HUES6 (cell line): ENCODE results near the gene SCP2.

Experiments
- H3K27ac ChIP-seq: 2 replicates; pipeline ENCODE4 v1.7.0; 2013; ENCODE audit warnings: low read depth, mild to moderate bottlenecking, low read length, inconsistent platforms
- H3K27me3 ChIP-seq: 2 replicates; pipeline ENCODE4 v1.6.1; 2013; ENCODE audit warnings: low read length; ENCODE audit not compliant: control insufficient read depth, insufficient read depth
- H3K36me3 ChIP-seq: 2 replicates; pipeline ENCODE4 v1.6.1; 2013; ENCODE audit warnings: low read length; ENCODE audit not compliant: control insufficient read depth, insufficient read depth
- H3K4me1 ChIP-seq: 2 replicates; pipeline ENCODE4 v1.6.1; 2013; ENCODE audit warnings: low read length; ENCODE audit not compliant: control insufficient read depth, insufficient read depth
- H3K4me3 ChIP-seq: 2 replicates; pipeline ENCODE4 v1.5.1; 2013; ENCODE audit warnings: low read depth, low read length
- H3K9ac ChIP-seq: one replicate; pipeline ENCODE4 v1.6.1; 2013; ENCODE audit warnings: mild to moderate bottlenecking, low read length
- H3K9me3 ChIP-seq: 2 replicates; pipeline ENCODE4 v1.6.1; 2013; ENCODE audit warnings: low read depth, low read length; ENCODE audit not compliant: control insufficient read depth, insufficient read depth

SCP2 gene

GRCh38 chr1:53061123-53061858, 134.2 kb downstream of the SCP2 start:
- no peak overlapping the region for H3K9ac ChIP-seq
- H3K4me1 ChIP-seq: peaks cover 17% of the 10 kb centered on the region
- peaks cover 85% of the 10 kb centered on the region for H3K27me3 ChIP-seq
- no peaks in the 10 kb centered on the region for H3K36me3 ChIP-seq
- no peak overlapping the region for H3K27ac ChIP-seq
- no peaks in the 10 kb centered on the region for H3K9me3 ChIP-seq
- H3K4me3 ChIP-seq: peak overlapping the region; percentile 62

- Histone ChIP-seq H3K4me3 (peak within 1 kb of the TSS; percentile 62), H3K27me3 (peaks cover 83% of the 10 kb centered on the region)
Measured at GRCh38 chr1:53061859-53062707, 135.0 kb downstream of the SCP2 start, which contains the start of gene PODN. TSS of gene PODN (plus strand) at chr1:53062213. CDS start at chr1:53069856, 7,643 bp downstream.

GRCh38 chr1:53062708-53063591, 135.9 kb downstream of the SCP2 start:
- Histone ChIP-seq H3K36me3 (no peaks in the 10 kb centered on the region), H3K9ac (no peak overlapping the region), H3K4me3 (peak overlapping the region; percentile 62), H3K4me1 (peaks cover 17% of the 10 kb centered on the region), H3K27me3 (peaks cover 78% of the 10 kb centered on the region), H3K9me3 (no peaks in the 10 kb centered on the region), H3K27ac (no peak overlapping the region)

More at GRCh38 chr1:53061859-53062707, 135.0 kb downstream of the SCP2 start, which contains the start of gene PODN:
- H3K9me3 ChIP-seq: no peaks in the 10 kb centered on the region
- no peak within 1 kb of the TSS for H3K27ac ChIP-seq
- no peak within 1 kb of the TSS for H3K9ac ChIP-seq
- peaks cover 17% of the 10 kb centered on the region for H3K4me1 ChIP-seq
- no peaks in the 10 kb centered on the region for H3K36me3 ChIP-seq

GRCh38 chr1:53063744-53064515, 136.9 kb downstream of the SCP2 start:
- Histone ChIP-seq H3K27ac (no peak overlapping the region), H3K9me3 (no peaks in the 10 kb centered on the region), H3K9ac (no peak overlapping the region), H3K27me3 (peaks cover 68% of the 10 kb centered on the region), H3K4me3 (no peak overlapping the region), H3K4me1 (peaks cover 17% of the 10 kb centered on the region), H3K36me3 (no peaks in the 10 kb centered on the region)

DNA sequence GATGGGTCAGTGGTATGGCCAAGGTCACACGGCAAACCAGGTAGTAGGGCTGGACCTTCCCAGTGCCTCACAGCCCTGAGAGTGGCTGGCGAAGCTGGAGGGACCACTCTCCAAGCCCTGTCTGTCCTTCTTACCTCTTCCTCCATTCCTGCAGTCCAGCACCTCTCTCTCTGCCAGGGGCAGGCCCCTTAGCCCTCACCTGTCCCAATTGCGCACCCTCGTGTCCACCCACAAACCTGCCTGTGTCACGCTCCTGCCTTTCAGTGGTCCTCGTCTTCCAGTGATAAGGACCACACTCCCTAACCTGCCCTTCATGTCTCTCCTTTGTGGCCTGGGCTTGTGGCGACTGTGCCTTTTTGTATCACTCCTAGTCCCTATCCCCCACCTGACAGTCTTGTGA, 138.3 kb downstream of the SCP2 start:
- Histone ChIP-seq H3K27ac (no peak overlapping the region), H3K9ac (no peak overlapping the region), H3K4me3 (no peak overlapping the region), H3K27me3 (peaks cover 53% of the 10 kb centered on the region), H3K9me3 (no peaks in the 10 kb centered on the region), H3K4me1 (peaks cover 17% of the 10 kb centered on the region), H3K36me3 (no peaks in the 10 kb centered on the region)

DNA sequence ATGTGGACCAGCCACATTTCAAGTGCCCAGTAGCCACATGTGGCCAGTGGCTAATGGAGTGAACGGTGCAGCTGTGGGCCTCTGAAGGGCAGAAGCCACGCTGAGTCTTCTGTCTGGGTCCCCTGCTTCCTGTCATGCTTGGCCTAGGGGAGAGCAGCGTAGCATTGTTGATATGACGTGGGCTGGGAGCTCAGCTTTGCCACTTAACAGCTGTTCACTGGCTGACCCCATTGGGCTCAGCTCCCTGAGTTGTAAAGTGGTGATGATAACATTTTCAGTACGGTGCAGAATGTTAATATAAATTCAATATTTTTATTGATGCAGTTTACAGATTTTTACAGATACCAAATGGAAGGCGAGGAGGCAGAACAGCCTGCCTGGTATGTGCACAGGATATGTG, 139.4 kb downstream of the SCP2 start:
- Histone ChIP-seq H3K9ac (no peak overlapping the region), H3K27me3 (peaks cover 42% of the 10 kb centered on the region), H3K4me3 (no peak overlapping the region), H3K9me3 (no peaks in the 10 kb centered on the region), H3K4me1 (peaks cover 15% of the 10 kb centered on the region), H3K36me3 (no peaks in the 10 kb centered on the region), H3K27ac (no peak overlapping the region)

GRCh38 chr1:53066891-53067738, 140.0 kb downstream of the SCP2 start:
- no peaks in the 10 kb centered on the region for H3K36me3 ChIP-seq

DNA sequence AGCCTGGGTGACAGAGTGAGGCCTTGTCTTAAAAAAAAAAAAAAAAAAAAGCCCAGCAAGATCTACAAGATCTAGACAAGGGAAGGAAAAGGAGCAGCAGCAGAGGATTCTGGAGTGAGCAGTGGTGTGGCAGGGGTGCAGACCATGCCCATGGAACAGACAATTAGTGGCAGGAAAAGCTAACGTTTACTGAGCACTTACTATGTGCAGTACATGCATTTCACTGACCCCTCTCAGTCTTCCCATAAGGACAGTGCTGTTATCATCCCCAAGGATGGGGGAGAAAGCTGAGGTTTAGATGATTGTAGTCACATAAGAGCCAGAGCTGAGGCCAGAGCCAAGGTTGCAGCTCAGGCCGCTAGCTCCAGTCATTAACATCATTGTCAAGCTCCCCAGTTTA, 140.8 kb downstream of the SCP2 start:
- no peaks in the 10 kb centered on the region for H3K9me3 ChIP-seq

More at GRCh38 chr1:53066891-53067738, 140.0 kb downstream of the SCP2 start:
- peaks cover 13% of the 10 kb centered on the region for H3K4me1 ChIP-seq
- no peak overlapping the region for H3K4me3 ChIP-seq
- peaks cover 36% of the 10 kb centered on the region for H3K27me3 ChIP-seq
- no peaks in the 10 kb centered on the region for H3K9me3 ChIP-seq
- H3K27ac ChIP-seq: no peak overlapping the region
- H3K9ac ChIP-seq: no peak overlapping the region

GRCh38 chr1:53068314-53069099, 141.4 kb downstream of the SCP2 start:
- H3K4me3 ChIP-seq: no peak overlapping the region
- H3K9me3 ChIP-seq: no peaks in the 10 kb centered on the region
- peaks cover 3% of the 10 kb centered on the region; the same call in 1 of the 2 replicates for H3K4me1 ChIP-seq
- no peak overlapping the region for H3K27ac ChIP-seq
- no peaks in the 10 kb centered on the region for H3K36me3 ChIP-seq
- H3K9ac ChIP-seq: no peak overlapping the region
- peaks cover 22% of the 10 kb centered on the region for H3K27me3 ChIP-seq

More for the DNA sequence above, 140.8 kb downstream of the SCP2 start:
- H3K27ac ChIP-seq: no peak overlapping the region
- H3K4me3 ChIP-seq: no peak overlapping the region
- H3K9ac ChIP-seq: no peak overlapping the region
- peaks cover 29% of the 10 kb centered on the region for H3K27me3 ChIP-seq
- H3K4me1 ChIP-seq: peaks cover 9% of the 10 kb centered on the region
- H3K36me3 ChIP-seq: no peaks in the 10 kb centered on the region
